GM04503 (cell line): ENCODE results near the gene OSBPL5.

Source experiments
- DNase-seq: peaks from one replicate; pipeline ENCODE4 v3.0.0-alpha.2; 2012; ENCODE audit warnings: low read depth

Gene OSBPL5

DNA sequence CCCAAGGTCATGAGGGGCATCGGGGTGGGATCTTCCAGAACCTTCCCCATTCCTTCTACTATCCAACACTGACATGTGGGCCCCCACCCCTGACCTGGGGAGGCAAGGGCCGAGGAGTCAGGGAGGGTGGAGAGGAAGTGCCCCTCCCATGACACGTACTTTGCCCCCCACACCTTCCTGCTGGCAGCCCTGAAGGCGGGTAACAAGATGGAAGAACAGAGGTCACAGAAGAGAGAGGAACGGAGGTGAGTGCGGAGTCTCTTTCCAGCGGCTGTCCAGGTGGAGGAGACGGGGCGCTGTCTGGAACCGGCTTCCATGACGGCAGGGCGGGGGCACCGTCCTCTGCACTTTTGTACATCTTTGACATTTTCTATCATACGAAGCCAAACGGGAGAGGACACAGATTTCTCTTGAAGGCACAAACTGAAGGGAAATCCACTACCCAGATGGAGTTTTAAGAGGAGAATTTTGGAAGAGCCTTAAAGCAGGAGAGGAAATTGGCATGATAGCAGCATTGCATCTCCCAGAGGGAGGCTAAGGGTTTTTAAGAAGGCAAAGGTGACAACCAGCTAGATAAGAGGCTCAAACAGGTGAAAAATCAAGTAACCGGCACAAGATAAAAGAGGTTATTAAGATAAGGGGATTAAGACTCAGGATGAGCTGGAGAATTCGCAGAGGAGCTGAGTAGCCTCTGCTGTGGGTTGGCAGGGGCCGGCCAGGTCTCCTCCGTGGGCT, 16.7 kb downstream of the OSBPL5 start:
- no peak for DNase-seq

GRCh38 chr11:3147626-3148025, 17.5 kb downstream of the OSBPL5 start:
- no peak for DNase-seq

- DNase-seq: no peak
These were observed 17.9 kb downstream of the OSBPL5 start for GRCh38 chr11:3147257-3147619.

GRCh38 chr11:3146612-3147256, 18.4 kb downstream of the OSBPL5 start:
- DNase-seq: no peak

GRCh38 chr11:3145206-3145520, 19.9 kb downstream of the OSBPL5 start:
- DNase-seq: no peak

DNA sequence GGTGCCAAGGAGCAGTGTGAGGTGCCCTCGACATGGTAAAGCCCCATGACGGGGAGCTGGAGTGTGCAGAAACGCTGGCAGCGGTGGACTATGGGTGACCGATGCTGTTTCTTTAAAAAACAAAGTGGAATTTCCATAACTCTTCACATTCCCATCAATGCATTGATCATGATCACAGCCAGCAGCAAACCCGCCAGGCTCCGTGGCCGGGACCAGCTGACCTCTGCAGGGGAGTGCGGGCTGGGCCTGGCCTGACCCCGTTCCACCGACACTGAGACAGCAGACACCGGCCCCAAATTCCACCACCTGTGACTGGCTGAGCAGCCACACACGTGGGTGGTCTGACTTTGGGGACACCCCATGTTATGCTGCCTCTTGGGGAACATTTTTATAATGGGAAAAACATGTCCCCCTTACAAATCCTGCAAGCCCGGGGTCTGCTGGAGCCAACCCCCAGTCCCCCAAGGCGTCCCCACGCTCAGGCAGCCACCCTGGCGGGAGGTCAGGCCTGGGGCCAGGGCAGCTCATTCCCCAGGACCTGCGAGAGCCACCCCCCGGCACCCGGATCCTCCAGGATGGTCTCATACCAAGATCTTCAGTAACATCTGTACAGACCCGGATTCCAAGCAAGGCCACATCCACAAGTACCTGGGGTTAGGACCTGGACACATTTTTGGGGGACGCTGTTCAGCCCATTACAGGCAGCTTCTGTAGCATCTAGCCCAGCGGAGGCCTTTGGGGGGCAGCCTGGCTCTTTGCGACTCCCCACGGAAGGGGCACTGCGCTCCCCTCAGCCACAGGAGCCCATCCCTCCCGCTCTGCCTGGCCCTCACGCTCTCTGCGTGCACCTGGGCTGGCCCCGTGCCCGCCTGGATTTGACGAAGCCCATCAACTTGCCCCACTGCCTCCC, 20.6 kb downstream of the OSBPL5 start:
- DNase-seq: no peak

GRCh38 chr11:3143136-3143880, 21.8 kb downstream of the OSBPL5 start:
- DNase-seq: no peak

DNA sequence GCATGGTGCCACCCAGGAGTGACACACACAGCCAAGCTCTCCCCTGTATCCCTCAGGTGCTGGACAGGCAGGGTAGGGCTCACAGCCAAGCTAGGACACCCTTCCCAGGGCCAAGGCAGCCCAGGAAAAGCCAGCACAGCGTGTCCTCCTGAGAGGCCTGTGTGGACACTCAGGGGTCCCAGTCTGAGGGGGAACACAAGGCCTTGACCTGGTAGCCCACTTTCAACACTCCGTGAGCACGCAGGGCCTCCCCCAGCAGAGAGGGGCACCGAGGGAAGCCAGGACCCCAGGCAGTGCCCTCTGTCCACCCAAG, 24.9 kb downstream of the OSBPL5 start:
- DNase-seq: no peak

DNA sequence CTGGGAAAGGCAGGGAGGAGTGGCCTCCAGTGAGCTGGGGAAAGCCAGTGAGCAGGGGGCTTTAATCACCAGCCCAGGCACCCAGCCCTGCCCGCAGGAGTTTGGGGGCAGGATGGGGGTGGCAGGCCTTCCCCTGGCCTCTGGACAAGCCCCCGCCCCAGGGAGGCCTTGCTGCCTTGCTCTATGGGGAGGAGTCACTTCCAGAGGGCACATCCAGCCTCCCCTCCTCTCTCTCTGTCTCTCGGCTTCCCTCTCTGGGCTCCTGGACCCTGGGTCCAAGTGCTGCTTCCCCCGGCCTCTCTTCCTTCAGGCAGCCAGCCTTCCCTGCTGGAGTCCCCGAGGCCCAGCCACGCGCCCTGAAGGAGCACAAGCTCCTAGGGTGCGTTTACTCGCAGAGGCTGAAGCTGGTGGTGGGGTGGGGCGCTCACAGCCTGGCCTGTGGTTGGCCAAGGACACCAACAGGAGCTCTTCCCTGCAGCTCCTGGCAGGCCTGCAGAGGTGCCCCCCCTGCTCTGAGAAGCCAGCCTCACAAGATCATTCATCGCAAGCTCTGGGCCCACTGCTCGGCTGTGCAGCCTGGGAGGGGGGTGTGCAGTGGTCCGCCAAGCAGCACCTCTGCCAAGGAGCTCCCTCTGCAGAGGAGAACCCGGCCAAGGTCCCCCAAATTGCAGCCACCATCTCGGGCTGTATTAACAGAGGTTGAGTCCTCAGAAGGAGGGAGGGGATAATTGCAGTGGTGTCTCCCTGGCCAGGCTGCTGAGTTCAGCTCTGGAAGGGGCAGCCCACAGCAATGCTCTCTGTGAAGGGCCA, 25.4 kb downstream of the OSBPL5 start:
- no peak for DNase-seq

- no peak for DNase-seq
These were observed 26.0 kb downstream of the OSBPL5 start for GRCh38 chr11:3139086-3139440.

DNA sequence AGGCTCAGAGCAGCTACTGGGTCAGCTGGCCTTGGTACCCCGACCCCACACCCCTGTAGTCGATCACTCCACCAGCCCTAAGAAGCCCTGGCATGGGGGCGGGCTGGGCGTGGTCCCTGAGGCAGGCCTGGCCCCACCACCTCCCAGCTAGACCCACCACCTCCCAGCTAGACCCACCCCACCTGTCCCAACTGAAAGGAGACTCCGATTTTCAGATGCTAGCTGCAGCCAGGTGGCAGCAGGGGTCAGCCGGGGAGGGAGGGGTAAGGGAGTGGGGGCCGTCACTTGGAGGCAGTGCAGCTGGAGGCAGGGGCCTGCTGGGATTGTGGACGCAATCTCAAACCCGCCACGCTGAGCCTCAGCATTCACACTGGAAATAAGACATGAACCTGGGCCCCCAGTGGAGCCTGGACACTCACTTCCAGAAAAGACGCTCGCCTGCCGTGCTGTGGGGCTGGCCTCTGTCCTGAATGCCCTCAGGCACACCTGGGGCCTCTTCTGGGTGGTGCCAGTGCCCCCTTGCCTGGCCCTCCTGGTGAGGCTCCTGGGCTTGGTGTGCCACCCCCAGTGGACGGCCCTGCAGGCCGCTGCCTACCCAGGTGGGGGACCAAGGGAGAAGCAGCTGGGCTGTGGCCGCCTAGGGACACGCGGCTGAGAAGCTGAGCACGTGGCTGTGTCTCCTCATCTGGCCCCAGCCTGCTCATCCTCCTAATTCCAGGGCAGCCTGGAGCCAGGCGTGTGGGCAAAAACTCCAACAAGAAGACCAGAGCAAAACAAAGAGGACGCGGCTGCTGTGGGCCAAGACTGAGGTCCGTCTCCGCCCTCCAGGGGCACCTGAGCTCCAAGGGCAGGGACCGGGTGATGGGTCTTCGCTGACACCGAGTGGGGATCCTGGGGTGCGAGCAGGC, 26.7 kb downstream of the OSBPL5 start:
- DNase-seq: no peak

DNA sequence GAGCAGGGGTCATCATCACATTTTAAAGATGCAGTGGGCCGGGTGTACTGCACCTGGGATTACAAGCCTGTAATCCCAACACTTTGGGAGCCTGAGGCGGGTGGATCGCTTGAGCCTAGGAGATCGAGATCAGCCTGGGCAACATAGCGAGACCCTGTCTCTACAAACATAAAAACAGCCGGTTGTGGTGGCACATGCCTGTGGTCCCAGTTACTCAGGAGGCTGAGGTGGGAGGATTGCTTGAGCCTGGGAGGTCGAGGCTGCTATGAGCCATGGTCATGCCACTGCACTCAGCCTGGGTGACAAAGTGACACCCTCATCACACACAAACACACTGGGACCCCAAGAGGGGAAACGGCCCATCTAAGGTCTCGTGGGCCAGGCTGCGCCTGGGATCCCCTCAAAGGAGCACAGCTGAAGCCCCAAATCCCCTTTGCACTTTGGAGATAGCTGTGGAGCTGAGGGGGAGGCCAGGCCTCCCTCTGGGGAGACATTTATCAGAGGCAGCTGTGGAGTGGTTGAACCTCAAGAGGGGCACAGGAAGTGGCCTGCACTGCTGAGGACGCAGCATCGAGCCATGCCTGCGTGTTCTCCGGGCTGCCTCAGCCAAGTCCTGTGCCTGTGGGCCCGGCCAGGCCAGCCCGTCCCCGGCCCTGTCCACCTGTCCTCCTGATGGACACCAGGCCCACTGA, 27.5 kb downstream of the OSBPL5 start:
- no peak for DNase-seq

DNA sequence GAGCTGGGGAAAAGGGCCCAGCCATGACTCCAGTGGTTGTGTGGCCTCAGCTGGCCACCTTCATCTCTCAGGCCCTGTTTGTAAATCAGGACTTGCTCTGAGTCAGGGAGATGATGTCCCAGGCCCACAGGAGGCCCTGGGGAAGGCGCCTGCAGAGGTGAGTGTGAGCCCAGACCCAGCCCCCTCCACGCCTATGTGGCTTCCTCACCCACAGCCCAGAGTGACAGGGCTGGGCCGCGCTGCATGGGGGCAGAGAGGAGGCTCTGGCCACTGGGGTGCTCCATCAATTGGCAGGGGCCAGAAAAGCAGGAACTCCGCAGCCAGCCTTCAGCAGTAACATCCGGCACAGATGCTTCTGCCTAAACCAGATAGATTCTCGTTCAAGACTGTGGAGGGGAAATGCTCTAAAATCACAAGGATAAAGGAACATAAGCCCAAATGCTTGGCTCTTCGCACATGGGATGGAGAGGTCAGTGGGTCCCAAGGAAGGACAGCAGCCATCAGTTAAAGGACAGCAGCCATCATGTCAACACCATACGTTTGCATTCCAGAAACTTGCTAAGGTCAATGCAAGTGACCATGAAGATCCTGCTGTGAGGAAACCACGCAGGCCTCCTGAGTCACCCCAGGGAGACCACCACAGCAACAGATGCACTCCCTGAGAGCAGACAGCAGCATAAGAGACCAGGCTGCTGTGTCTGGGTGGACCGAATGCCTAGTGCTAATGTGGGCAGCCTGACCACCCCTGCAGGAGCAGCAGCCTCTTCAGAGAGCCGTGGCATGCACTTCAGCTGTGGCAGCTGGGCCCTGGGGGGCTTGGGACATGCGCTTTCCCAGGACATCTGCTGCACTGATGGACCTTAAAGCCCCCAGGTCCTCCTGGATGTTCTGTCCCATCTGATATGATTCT, 28.3 kb downstream of the OSBPL5 start:
- DNase-seq: no peak

- no peak for DNase-seq
These were observed 29.3 kb downstream of the OSBPL5 start for GRCh38 chr11:3135481-3136440.

DNA sequence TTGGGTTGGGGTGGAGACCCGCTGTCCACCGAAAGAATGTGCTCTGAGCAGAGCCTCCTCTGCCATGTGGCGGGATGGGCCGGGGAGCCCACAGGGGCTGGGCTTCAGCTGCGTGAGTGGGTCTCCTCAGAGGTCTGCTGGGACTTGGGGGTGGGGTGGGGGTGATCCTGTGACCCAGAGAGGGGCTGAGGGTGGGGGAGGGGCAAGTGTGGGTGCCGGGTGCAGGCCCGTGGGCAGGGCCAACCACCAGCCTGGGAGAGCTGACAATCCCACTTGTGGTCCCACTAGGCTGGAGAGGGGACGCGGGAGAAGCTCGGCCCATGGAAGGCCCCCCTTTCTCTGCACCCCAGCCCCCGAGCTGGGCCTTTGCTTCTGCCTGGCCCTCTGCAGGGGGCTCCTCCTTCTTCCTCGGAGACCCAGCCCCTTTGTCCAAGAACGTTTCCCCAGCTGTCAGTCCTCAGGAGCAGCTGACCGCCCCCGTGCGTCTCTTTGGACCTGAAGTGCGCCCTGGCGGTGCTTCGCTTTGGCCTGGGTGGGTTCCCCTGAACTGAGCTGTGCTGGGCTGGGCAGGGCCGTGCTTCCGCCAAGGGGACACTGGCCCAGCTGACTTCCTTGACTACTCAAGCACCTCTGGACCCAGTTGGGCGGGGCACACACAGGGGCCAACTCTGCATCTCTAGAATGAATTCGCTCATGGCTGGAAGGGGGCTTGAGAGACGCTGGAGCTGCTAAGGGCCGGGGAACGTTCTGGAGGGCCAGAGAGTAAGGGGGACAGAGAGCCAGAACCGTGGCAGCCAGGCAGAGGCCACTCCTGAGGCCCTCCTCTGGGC, 30.2 kb downstream of the OSBPL5 start:
- DNase-seq: no peak

DNA sequence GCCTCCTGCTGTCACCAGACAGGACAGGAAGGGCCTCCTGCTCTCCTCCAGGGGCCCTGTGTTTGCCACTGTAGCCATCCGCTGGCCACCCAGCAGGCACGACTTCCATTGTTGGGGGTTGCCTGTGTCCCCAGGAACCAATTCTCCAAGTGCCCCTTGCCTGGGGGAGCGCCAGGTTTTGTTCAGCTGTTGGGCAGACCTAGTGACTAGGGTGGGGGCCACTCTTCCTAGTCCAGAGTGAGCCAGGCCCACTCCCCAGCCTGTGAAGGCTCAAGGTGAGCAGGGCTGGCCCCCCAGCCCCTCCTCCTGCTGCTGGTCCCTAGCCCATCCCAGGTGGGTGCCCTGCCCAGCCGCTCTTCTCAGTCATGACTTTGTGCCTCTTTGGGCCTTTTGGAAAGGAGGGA, 30.9 kb downstream of the OSBPL5 start:
- no peak for DNase-seq
